ENCODE results near the gene LRRTM4.

DNA sequence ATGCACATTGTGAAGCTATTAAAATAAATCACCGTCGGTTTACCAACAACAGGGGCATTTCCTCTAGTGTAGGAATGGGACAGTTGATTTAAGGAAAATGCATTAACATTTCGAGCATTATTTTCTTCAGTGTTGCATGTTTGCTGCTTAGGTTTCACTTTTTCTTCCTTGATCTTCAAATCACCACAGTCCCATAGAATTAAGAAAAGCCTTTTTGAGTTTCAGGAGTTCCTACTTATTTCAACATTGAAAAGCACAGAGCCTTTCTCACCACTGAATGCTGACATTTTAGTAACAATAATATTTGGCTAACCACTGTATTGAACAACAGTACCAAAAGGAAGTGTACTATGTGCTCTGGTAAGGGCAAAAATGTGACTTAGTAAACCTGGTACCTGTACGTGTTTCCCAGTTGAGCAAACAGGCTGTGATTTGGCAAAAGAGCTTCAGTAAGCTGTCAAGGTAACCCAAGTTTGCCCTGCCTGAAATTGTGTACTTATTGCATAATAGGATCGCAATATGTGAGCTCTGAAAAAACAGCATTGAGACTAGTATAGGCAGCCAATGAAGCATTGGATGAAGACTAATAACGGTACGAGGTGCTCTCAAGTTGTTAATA is 2.2 kb downstream of the LRRTM4 start:
- TF ChIP-seq, protein P1, sequence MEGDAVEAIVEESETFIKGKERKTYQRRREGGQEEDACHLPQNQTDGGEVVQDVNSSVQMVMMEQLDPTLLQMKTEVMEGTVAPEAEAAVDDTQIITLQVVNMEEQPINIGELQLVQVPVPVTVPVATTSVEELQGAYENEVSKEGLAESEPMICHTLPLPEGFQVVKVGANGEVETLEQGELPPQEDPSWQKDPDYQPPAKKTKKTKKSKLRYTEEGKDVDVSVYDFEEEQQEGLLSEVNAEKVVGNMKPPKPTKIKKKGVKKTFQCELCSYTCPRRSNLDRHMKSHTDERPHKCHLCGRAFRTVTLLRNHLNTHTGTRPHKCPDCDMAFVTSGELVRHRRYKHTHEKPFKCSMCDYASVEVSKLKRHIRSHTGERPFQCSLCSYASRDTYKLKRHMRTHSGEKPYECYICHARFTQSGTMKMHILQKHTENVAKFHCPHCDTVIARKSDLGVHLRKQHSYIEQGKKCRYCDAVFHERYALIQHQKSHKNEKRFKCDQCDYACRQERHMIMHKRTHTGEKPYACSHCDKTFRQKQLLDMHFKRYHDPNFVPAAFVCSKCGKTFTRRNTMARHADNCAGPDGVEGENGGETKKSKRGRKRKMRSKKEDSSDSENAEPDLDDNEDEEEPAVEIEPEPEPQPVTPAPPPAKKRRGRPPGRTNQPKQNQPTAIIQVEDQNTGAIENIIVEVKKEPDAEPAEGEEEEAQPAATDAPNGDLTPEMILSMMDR (conservative IDR thresholded peaks at IDR 0.05 in 1 of 2, IDR thresholded peaks at IDR 0.05 in 1 of 2; ENCODE audit: extremely low read depth in 1 of 2, insufficient read depth in 1 of 2, low read depth in 1 of 2, low read length in 2 of 2) = no peak
- no peak for TF ChIP-seq EZH2 (IDR thresholded peaks at IDR 0.05; ENCODE audit: borderline replicate concordance, low read length)
